GM12865 (cell line): ENCODE measurements around the gene SLC1A7.

Source experiments
- DNase-seq: peaks from one replicate; pipeline ENCODE4 v3.0.0; 2010; ENCODE audit warnings: low read depth
- H3K4me3 ChIP-seq: 2 replicates; pipeline ENCODE4 v1.5.1; 2011; ENCODE audit warnings: mild to moderate bottlenecking, low read depth, low read length, control low read depth
- CTCF ChIP-seq: IDR thresholded peaks from 2 replicates; pipeline ENCODE4 v1.5.1; 2011; ENCODE audit warnings: low read length, control low read depth, low read depth, inconsistent platforms; ENCODE audit not compliant: insufficient read depth; ENCODE audit errors: missing control alignments

SLC1A7 gene

DNA sequence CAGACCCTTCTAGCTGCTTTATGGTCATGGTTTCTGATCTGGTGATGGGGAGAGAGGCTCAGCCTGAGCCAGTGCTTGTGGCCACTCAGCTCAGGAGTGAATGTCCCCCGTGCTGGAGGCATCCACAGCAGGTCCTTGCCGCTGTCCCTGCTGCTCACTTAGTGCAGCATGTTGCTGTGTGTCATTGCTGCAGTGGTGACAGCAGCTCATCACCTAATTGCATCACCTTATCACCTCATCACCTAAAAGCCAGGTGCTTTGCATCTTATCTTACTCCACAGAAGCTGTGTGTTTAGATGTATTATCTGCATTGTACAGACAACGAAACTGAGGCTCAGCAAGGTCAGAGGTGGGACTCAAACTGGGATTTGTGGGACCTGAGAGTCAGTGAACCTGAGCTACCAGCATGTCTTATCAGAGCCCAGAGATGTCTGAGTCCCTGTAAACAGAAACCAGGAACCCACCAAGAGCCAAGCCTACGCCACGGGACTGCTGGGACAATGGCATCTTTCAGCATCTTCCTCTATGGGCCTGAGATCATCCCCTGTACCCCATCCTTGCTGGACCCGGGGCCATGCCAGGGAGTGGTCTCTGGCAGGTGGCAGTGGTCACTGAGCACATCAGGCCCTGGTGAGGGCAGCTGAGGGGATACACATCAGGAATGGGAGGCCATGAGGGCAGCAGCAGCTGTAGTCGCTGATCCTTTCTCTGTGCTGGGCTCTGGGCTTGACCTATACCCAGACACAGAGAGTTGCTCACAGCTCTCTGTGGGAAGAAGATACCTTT lies 73.9 kb downstream of the SLC1A7 start:
- no peak for TF ChIP-seq CTCF
- no peak overlapping the region for H3K4me3 ChIP-seq
- no peak for DNase-seq

DNA sequence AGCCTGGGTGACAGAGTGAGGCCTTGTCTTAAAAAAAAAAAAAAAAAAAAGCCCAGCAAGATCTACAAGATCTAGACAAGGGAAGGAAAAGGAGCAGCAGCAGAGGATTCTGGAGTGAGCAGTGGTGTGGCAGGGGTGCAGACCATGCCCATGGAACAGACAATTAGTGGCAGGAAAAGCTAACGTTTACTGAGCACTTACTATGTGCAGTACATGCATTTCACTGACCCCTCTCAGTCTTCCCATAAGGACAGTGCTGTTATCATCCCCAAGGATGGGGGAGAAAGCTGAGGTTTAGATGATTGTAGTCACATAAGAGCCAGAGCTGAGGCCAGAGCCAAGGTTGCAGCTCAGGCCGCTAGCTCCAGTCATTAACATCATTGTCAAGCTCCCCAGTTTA lies 74.6 kb downstream of the SLC1A7 start:
- DNase-seq, result no peak
- TF ChIP-seq CTCF, result no peak
- no peak overlapping the region for H3K4me3 ChIP-seq

DNA sequence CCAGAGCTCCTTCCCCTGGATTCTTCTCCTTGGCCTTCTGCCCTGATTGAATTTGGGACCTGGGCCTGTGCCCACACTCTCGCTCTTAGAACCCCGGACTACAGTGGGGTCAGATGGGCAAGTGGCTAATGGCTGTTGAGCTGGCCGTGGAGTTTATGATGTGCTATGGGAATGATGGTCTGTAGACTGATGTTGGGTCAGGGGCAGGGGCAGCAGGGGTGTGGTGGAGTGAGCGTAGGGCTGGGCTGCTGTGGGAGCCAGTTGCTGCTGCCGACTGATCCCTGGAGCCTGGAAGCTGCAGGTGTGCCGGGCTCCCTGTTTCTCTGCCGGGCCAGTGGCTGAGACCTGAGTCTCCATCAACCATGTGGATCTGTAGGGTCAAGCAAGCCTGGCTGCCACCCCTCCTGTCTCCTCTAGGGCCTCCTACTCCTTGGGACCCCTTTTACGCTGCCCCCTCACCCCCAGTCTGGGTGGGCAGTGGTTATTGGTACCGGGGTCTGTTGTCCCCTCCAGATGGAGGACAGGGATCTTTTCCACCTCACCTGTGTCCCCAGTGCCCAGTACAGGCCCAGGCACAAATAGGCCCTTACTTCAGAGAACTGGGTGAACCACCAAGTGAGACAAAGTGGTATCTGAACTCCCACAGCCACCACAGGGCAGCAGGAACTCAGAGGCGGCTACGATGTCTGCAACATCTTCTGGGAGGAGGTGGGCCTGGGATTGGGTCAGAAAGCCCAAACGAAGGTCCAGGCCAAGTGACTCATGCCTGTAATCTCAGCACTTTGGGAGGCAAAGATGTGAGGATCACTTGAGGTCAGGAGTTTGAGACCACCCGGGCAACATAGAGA lies 75.3 kb downstream of the SLC1A7 start:
- TF ChIP-seq CTCF, result no peak
- H3K4me3 ChIP-seq, result no peak overlapping the region
- DNase-seq, result no peak

GRCh38 chr1:53066488-53066887 lies 76.0 kb downstream of the SLC1A7 start:
- no peak overlapping the region for H3K4me3 ChIP-seq
- no peak for TF ChIP-seq CTCF
- DNase-seq, result no peak

- TF ChIP-seq CTCF, result no peak
- H3K4me3 ChIP-seq, result no peak overlapping the region
- no peak for DNase-seq
Measured at GRCh38 chr1:53065391-53065790, 77.0 kb downstream of the SLC1A7 start.

DNA sequence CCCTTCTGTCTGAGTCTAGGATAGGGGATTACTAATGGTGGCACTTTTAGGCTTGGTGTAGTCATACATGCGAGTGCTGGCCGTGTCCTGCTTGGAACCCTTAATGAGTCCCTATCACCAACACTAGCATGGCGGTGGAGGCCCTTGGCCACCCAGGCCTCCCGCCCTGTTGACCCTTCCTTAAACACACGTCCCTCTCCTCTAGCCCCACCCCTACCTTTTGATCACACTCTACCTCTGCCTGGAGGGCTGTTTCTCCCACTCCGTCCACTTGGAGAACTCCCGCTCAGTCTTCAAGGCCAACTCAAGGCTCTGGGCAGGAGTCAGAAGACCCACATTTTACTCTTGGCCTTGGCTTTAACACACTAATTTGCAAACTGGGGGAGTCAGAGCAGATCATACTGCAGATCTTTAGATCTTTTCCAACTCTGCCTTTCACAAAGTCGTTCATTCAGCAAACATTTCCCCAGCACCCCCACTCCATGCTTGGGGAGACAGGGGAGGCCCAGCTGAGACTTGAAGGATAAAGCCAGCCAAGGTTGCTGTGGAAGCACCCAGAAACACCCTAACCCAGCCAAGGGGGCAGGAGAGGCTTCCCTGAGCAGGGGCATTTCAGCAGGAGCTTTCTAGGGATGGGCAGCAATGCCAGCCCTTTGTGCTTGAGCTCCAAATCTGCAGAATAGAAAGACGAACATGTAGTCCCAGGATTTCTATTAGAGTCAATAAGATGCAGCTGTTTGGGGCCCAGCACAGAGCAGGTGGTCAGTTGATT lies 78.5 kb downstream of the SLC1A7 start:
- DNase-seq, result no peak
- no peak overlapping the region for H3K4me3 ChIP-seq
- TF ChIP-seq CTCF, result no peak
